ENCODE data around the gene KRT37. TPM values are rescaled to one million over a fixed set of nuclear protein-coding genes. Genes with fewer than 3 reads are reported as not detected.
A peak's percentile ranks its signal among the peaks of the same experiment; 100 is the strongest.
"Not testable (repeated sequence)": the region's sequence is repeated elsewhere in the genome, so short reads cannot be mapped to it uniquely, and the experiment has no call there.

Gene KRT37
- total RNA-seq, 1 experiment from 2014 or later, result not detected

- DNase-seq (ENCODE audit: low read depth), result peak; percentile 97
Measured at GRCh38 chr17:41404024-41404671, 20.2 kb downstream of the KRT37 start.

- DNase-seq (ENCODE audit: low read depth), result peak; percentile 29
Measured at GRCh38 chr17:41403404-41404023, 20.9 kb downstream of the KRT37 start.

- DNase-seq (ENCODE audit: low read depth), result peak; percentile 16
Measured at GRCh38 chr17:41402161-41402560, 22.2 kb downstream of the KRT37 start.

DNA sequence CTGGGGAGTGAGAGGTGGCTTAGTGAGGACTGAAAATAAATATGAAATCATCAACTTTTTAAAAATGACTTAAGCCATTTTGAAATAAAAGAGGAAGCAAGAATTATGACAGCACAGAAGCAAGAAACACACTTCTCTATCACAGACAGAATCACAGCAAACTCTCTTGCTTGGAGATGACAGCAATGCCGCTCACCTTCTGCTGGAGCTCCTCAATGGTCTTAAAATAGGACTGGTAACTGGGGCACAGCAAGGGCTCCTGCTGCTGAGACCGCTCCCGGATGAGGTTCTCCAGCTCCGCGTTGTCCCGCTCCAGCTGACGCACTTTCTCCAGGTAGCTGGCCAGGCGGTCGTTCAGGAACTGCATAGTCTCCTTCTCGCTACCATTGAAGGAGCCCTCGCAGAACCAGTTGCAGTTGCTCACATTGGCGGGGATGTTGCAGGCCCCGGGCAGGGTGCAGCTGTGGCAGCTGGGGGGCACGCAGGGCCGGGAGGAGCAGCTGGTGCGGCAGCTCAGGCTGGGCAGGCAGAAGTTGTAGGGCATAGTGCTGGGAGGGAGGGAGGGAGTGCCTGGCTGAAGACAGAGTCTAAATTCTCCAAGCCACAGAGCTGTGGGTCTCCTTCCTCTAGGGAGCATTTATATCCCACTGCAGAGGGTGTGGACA, 27.3 kb downstream of the KRT37 start, which contains the start of gene KRT31:
TSS of gene KRT31 (minus strand) at position 613 of the 665 bp plus-strand sequence. CDS start at position 544, 69 bp downstream.
- DNase-seq (ENCODE audit: low read depth), result no peak

GRCh38 chr17:41396340-41396739, 28.0 kb downstream of the KRT37 start:
- DNase-seq (ENCODE audit: low read depth), result no peak

GRCh38 chr17:41395611-41396010, 28.8 kb downstream of the KRT37 start:
- DNase-seq (ENCODE audit: low read depth), result no peak

DNA sequence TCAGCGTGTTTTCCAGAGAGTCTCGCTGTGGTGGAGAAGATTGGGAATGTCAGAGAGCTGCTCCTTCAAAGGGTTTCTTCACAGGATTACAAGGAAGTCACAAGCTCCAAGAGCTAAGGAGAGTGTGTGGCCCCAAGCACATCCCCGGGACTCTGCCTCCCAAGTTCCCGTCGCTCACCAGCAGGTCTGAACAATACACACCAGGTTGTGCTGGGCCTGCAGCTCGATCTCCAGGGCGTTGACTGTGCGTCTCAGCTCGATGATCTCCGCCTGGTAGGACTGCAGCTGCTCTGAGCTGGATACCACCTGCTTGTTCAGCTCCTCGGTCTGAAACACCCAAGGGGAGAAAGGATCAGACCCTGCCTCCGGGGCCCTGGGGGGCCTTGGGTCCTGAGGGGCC, 29.3 kb downstream of the KRT37 start:
- DNase-seq (ENCODE audit: low read depth), result not testable (repeated sequence)

- DNase-seq (ENCODE audit: low read depth), result no peak
Measured at GRCh38 chr17:41394254-41394996, 30.0 kb downstream of the KRT37 start.

GRCh38 chr17:41393826-41394225, 30.6 kb downstream of the KRT37 start:
- DNase-seq (ENCODE audit: low read depth), result no peak

- no peak for DNase-seq (ENCODE audit: low read depth)
Measured at GRCh38 chr17:41393294-41393693, 31.1 kb downstream of the KRT37 start.

DNA sequence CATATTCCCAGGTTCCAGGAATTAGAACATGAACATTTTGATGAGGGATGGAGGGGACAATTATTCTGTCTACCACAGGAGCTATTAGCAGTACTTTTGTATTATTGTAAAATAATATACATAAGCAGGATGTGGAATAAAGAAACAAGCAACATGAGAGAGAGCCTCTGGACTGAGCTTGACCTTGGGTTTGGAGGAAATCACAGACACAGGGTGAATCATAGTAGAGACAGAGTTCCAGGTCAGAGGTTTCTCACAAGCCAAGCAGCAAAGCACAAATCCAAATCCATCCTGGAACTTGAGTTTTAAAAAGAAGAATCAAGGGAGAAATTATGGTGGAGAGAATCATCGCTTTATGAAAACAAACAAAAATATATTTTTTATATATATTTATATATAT, 32.1 kb downstream of the KRT37 start:
- no peak for DNase-seq (ENCODE audit: low read depth)

DNA sequence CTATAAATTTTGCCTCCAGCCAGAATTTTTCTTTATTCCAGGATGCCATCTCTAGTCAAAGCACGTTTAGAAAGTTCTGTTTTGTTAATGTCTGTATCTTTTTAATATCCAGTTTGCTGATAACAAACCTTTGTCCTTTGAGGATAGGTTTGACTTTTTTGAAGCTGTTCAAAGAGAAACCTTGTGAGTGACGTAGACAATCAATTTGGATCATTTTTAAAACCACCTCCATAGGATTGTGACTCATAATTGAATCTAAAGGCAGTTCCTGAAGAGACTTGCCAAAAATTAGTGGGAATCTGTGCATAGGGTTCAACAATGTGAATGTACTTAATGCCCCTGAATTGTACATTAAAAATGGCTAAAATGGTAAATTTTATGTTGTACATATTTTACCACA, 32.9 kb downstream of the KRT37 start:
- no peak for DNase-seq (ENCODE audit: low read depth)

DNA sequence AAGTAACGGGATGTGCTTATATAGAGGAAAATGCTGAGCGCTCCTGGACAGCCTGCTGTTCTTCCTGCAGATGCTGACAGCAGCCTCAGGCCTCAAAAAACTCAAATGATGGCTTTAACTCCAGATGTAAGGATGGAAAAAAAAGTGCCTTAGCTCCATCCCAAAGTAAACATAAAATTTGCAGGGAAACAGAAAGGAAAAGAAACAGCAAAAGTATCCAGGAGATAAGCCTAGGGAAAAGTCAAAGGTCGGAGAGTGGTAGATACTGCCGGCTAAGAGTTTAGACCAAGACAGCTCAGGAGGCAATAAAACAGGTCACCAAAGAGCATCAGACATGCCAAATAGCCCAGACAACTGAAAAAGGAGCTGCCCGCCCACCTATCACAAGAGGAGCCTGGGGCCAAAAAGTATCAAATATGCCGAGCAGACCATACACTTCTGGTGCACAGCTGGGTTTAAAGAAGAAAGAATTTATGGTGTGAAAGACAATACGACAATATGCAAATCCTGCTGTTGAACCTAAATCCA, 33.9 kb downstream of the KRT37 start:
- DNase-seq (ENCODE audit: low read depth), result no peak

- no peak for DNase-seq (ENCODE audit: low read depth)
Measured at GRCh38 chr17:41387670-41388069, 36.7 kb downstream of the KRT37 start.

- DNase-seq (ENCODE audit: low read depth), result no peak
Measured at GRCh38 chr17:41386227-41386626, 38.2 kb downstream of the KRT37 start.

DNA sequence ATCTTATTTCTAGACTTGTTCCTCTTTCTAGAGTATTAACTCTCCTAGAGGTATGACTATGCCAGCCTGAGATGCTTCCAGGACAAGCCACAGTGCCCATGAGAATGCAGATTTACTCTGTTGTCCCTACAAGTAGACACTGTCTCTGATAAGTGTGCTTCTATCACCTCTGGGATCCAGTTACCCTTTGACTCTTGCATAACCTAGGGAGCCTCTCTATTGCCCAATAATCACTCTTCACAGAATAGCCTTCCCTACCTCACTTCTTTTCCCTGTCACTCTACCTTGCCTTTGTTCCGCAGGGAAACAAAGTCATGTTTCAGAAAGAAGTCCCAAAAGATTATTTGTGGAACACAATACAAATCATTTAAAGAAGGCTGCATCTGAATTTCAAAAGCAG, 40.7 kb downstream of the KRT37 start:
- DNase-seq (ENCODE audit: low read depth), result no peak

DNA sequence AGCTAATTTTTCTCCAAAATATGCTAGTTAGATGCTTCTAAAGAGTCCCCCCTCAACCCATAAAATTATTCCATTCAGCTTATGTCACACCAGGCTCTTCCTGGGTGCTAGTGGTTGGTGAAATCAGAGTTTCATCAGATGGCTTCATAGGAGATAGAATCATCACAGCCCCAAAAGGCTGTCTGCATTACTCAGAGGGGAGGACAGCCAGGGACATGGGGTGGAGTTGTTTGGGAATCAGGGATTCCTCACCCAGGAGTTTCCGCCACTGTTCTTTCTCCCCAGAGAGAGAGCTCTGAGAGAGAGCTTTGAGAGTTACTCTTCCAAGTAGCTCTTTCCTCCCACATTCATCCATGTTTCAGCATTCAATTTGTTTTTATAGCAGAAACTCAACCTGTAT, 42.0 kb downstream of the KRT37 start:
- DNase-seq (ENCODE audit: low read depth), result no peak

DNA sequence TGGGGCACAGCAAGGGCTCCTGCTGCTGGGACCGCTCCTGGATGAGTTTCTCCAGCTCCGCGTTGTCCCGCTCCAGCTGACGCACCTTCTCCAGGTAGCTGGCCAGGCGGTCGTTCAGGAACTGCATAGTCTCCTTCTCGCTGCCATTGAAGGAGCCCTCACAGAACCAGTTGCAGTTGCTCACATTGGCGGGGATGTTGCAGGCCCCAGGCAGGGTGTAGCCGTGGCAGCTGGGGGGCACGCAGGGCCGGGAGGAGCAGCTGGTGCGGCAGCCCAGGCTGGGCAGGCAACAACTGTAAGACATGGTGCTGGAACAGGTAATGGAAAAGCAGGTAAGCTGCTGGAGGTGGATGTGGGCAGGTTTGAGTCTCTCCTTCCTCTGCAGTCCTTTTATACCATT, 42.4 kb downstream of the KRT37 start, which contains the start of gene KRT34:
TSS of gene KRT34 (minus strand) at position 364 of the 400 bp plus-strand sequence. CDS start at position 304, 60 bp downstream.
- DNase-seq (ENCODE audit: low read depth), result not testable (repeated sequence)

- DNase-seq (ENCODE audit: low read depth), result peak; percentile 74
Measured at GRCh38 chr17:41380091-41380490, 44.3 kb downstream of the KRT37 start.

DNA sequence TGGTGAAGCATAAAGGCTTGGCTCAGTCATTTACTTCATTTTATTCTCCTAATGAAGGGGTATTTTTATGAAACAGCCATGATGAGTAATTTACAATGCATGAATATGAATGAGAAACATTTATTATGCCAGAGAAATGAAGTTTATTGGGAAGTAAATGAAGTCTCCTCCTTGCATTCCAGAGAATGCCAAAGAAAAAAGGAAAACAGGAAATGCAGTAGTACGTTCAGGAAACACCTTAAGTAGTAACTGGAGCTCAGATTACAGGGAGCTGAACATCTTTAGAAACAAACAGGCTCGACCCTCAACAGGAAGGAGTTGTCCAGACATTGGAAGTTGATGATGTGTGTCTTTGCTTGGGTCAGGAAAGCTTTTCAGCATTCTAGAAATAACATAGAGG, 46.8 kb downstream of the KRT37 start:
- DNase-seq (ENCODE audit: low read depth), result no peak
